Activated effector memory CD4-positive, alpha-beta T cell treated with anti-CD3 and anti-CD28 coated beads, Interleukin-2, amount 50 U/mL, for 16 hours (primary cell): ENCODE results near the gene CYREN.

Experiments used
- DNase-seq: peaks from one replicate; pipeline ENCODE4 v3.0.0-alpha.2; 2020

The CYREN gene

GRCh38 chr7:135195968-135196629 lies 25.6 kb upstream of the CYREN start:
- DNase-seq: no peak

- no peak for DNase-seq
These were observed 24.6 kb upstream of the CYREN start for GRCh38 chr7:135195156-135195555.

DNA sequence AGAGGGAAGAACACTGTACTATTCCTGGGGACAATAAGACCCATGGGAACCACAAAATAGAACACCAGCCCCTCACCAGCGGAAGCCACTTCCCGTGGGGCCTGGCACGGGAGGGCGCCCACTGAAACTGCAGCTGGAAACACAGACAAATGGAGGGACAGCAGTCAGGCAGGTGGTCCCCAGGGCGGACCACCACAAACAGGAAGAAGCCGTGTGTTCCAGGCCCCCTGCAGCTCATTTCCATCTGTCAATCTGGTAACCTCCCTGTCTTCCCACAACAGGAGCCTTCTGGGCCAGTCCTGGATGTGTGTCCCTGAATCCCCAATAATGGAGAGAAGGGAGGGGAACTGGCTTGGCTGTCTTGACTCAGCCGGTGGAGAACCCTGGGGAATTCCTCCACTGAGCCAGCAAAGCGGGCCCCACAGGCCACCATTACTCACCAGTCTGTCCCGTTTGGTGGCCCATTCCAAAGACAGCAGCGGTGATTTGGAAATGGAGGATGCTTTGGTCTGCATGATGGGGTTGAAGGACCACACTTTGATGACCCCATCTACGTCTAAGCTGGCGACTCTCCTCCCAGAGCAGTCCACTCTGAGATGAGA lies 24.1 kb upstream of the CYREN start:
- no peak for DNase-seq

DNA sequence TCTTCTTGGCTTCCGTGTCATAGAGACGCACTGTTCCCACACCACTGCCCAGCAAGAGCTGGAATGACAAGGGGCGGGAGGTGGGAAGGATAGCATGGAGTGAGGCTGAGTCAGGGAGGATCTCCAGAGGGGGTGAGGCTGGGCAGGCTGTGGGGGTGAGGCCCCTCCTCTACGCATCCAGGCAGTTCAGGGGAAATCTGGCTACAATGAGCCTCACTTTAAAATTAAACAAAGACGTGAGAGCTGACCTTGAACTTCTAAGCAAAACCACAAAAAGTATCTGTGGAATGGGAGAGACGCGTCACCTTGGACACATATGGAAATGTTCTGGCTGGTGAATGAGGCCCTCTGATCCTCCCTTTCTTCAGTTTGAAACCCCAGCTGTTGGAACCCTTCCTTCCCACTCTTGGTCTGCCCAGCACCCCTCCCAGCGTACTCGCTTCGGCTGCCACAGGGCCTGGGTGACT lies 23.1 kb upstream of the CYREN start:
- peak; percentile 14 for DNase-seq

DNA sequence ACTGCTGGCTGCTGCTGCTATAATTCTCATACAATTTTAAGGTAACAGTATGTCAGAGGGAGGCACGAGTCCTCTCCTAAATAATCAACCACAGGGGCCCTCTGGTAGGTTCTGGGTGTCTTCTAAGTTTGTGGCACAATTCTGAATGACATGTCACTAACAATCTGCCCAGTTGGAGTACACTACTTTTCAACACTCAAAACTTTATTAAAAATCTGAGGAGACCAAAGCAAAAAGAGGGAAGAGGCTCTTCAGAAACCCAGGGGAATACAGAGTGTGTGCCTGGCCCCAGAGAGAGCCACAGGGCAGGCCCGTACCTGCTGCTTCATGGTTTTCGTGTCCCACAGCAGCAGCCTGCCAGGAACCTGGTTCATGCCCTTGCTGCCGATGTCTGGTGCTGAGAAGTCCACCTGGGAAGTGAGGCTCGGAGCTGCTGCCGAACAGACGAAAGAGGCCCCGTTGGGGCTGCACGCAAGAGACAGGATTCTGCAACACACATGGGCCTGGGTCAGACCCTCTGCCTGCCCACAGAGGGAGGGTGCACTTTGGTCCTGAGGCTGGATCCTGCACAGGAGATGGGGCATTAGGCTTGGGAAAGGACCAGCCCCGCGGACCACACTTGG lies 22.5 kb upstream of the CYREN start:
- no peak for DNase-seq

DNA sequence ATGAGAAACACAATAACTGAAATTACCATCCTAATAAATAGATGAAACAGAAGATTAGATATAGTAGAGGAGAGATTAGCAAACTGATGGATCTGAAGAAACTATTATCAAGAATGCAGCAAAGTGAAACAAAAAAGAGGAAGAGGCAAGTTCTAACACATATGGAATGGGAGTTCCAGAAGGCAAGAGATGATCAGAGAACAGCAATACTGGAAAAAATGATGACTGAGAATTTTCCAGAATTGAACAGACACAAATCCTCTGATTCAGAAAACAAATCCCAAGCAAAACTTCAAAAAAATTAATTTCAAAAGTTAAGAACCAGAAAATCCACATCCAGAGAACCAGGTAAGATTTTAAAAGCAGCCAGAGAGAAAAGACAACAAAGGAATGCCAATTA lies 20.2 kb upstream of the CYREN start:
- DNase-seq: no peak

DNA sequence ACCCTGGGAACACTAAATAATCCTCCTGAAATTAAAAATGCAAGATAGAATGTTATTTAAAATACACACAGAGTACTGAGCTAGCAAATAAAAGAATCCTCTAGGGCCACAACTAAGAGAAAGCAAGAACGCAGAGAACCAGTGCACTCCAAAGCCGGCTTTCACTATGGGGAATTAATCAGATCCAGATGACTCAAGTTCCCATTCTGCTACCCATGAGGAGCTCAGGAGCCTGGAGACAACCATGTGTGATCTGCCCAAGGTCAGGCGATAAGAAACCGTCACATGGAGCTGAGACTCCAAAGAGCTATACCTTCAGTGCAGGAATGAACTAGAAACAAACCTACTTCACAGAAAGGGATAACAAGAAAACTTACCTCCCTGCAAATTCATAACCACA lies 19.5 kb upstream of the CYREN start:
- no peak for DNase-seq

- peak; percentile 17 for DNase-seq
These were observed 18.7 kb upstream of the CYREN start for GRCh38 chr7:135189221-135189662.

DNA sequence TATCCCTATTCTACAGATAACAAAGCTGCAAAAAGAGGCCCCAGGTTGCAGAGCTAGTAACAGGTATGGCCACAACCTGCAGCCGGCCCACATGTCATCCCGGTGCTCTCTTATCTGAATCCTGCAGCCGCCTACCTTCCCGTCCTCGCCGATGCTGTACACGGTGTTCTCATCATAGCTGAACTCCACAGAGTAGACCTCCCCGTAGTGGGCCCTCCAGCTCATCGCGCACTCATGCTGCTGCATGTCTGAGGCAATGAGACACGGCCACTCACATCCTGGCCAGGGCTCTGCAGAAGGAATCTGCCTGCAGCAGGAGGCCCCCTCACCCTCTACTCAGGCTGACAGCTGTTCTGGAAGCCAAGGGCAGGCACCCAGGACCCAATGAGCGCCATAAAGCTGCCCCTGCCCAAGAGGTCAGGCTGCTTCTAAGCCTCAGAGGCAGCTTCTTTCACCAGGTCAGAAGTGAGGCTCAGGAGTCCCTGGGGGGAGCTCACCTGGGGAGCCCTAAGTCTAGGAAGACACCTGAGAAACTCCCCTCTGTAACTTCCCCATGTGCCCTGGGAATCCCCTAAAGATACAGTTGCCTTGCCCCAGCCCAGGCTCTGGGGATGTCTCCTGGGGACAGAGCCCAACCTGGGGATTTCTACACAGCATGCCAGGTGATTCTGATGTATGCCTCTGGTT lies 17.9 kb upstream of the CYREN start:
- DNase-seq: peak; percentile 58

GRCh38 chr7:135186841-135187253 lies 16.3 kb upstream of the CYREN start:
- peak; percentile 45 for DNase-seq

DNA sequence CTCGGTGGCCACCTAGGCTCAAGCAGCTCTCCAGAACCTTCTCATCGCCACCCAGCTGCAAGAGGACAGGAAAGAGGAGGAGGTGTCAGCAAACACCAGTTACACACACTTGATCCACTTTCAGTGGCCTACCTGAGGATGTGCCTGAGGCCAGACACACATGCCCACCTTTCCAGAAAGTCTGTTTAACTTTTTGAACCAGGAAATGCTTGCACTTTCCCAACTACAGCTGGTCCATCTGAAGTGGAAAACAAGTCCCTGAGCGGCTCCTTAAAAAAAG lies 15.7 kb upstream of the CYREN start:
- no peak for DNase-seq

- DNase-seq: peak; percentile 59
These were observed 15.2 kb upstream of the CYREN start for GRCh38 chr7:135185471-135186260.

DNA sequence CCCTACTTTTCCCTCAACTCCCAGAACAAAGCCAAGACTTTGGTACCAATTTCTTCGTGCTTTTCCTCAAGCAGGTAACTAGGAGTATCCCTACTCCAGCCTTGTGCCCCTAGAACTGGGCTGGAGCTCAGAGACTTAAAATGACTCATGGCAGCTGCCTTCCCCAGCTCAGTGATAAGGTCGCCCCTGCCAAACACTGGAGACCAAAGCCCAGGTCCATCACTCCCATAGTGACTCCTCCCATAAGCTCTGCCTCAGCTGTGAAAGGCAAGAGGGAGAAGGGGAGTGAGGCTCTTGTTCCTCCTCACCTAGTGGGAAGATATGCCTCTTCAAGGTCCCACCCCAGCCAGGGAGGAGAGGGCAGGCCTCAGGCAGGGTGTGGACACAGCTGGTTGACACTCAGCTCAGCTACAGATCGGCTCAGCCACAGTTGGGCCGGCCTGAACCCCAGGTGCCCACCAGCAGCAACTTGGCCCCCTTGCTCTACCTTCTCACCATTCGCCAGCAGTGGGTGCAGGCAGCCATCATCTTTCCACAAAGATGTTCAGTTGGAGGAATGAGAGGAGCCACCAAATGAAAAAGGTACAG lies 13.8 kb upstream of the CYREN start:
- DNase-seq: no peak

GRCh38 chr7:135183478-135183877 lies 13.0 kb upstream of the CYREN start:
- DNase-seq: no peak

DNA sequence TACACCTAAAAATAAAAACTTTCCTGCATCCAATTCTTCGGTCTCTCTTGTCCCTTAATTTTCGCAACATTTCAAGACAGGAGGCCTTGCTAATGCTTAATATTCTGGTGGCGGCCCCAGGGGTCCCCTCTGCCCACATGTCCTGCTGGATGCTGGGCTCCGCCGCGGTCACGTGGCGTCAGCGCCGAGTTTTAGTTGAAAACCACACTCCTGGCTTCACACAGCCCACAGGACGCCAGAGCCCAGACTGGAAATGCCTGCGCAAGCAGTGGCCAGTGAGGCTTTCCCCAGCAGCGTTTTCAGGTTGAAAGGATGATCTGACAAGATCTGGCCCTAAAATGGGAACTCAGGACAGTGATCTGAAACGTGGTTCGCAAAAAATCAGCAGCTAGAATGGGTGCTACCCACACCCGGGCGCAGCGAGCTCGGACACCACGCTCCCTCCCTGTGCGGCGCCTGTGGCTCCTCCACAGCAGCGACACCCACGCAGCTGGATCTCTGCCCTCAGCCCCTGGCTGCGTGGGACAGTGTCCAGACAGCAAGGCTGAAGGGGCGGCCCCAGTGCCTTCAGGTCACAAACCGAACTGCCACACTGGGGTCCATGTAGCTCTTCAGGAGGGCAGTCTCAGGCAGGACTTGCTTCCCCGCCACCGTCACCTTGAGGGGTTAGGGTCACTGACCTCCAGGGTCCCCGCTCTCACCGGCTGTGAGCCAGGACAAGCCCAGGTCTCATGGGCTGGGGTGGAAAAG lies 11.6 kb upstream of the CYREN start:
- DNase-seq: no peak

DNA sequence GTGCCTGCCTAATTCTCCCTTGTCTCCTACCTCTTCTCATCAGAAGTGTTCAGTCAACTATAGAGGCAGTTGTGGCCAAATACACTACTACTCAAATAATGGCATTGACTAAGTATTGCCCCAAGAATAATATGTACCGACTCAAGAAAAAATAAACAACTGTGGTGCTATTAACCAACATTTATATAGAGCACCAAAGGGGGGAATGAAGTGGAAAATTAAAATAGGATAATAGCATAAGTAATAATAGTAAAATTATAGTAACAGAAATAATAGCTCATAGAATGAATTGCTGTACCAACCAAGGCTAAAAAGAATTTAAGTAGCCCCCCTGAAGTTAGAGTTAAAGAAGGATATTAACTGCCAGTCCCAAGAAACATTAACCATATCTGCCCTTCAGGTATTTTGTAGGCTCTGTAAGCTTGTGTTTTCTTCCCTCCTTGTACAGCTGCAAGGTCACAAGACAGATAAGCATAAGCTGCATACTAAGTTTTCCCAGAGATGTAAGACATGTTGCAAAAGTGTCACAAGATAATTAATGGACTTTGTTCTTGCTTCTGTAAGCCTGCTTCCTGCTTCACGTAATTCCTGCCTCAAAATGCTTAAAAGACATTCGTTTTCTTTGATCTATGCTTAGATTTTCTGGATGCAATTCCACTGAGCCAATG lies 10.9 kb upstream of the CYREN start:
- DNase-seq: no peak

DNA sequence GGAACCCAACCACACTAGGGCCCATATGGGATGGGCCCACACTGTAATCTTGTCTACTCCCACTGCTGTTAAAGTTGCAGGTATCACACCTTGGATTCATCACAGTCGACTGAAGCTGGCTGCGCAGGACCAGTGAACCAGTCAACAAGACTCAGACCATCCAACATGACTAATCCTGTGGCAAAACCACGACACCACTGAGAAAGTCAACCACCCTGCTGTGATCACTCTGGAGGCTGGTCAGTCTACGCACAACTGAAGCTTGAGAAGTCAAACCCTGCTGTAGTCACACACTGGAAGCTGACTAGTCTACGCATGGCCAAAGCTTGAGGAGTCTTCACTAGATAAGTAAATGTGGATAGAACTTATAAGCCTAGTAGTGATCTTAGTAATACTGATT lies 9.6 kb upstream of the CYREN start:
- DNase-seq: no peak

GRCh38 chr7:135179321-135179925 lies 8.9 kb upstream of the CYREN start:
- no peak for DNase-seq

DNA sequence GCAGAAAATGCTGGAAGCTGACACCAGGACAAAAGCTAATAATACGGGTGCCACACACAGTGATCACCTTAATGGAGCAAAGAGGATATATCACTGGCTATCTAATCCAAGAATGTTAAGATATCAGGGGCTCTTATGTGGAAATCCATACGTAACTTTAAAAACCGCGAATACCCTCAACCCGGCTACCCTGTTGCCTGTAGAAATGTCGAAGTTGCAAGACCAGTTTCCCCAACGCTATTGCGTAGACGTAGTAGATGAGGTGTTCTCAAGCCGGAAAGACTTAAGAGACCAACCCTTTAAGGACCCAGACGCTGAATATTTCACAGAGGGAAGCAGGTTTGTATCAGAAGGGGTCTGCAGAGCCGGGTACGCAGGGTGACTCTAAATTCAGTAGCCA lies 7.9 kb upstream of the CYREN start:
- DNase-seq: no peak

GRCh38 chr7:135177028-135177696 lies 6.7 kb upstream of the CYREN start:
- DNase-seq: no peak
